GM23248 (cell line): Measurements from ENCODE around the gene SMS.

Experiments used
- EZH2 ChIP-seq: fragments of 200-600 bp; sonication (generic); IDR thresholded peaks from 2 replicates; pipeline ENCODE4 v1.6.1; 2018; ENCODE audit warnings: antibody characterized with exemption, mild to moderate bottlenecking; ENCODE audit not compliant: insufficient read depth, poor library complexity, severe bottlenecking
- EZH2phosphoT487 ChIP-seq: fragments of 200-600 bp; sonication (generic); IDR thresholded peaks from 2 replicates; pipeline ENCODE4 v1.6.1; 2018; ENCODE audit warnings: antibody characterized with exemption, moderate library complexity, mild to moderate bottlenecking, low read depth; ENCODE audit not compliant: insufficient read depth

GRCh38 chrX:22040184-22040583 is 99.7 kb downstream of the SMS start:
- TF ChIP-seq EZH2phosphoT487 (no peak), EZH2 (no peak)
